IMR-90 (cell line): ENCODE measurements around the gene ZNF521. TPM values are rescaled to one million over a fixed set of nuclear protein-coding genes. Genes with fewer than 3 reads are reported as not detected.

Experiments
- ATAC-seq: fragments of 200-7000 bp; cut with Tn5 transposase; 2 replicates; pipeline ENCODE4 v1.9.1; 2020; ENCODE audit warnings: low read depth, mild to moderate bottlenecking, moderate library complexity
- BruUV-seq: library from RNA; stranded (reverse); fragments of 400-500 nt; replicated peaks from 2 replicates; lab custom pipeline; 2021; lab: Mats Ljungman, UMichigan
- CTCF ChIA-PET: fragments of 300-600 bp; formaldehyde crosslinking; extraction: SDS; loops from one replicate; lab custom pipeline; 2021; ENCODE audit warnings: antibody characterized with exemption; lab: Yijun Ruan, JAX
- POLR2A ChIA-PET: fragments of 300-600 bp; sonication (Branson Sonifier 250); formaldehyde crosslinking; loops from one replicate; lab custom pipeline; 2022; ENCODE audit warnings: antibody characterized with exemption; ENCODE audit not compliant: unreplicated experiment; lab: Charles Lee
- DNase-seq: peaks from one replicate; pipeline ENCODE4 v3.0.0; 2013
- H2AFZ ChIP-seq: replicated peaks from 2 replicates; pipeline ENCODE3; 2013; ENCODE audit warnings: low read length, mild to moderate bottlenecking; ENCODE audit not compliant: poor library complexity
- H2AK5ac ChIP-seq: 2 replicates; pipeline ENCODE4 v1.6.1; 2013; ENCODE audit warnings: low read depth, low read length, inconsistent platforms
- H2AK9ac ChIP-seq: replicated peaks from 2 replicates; pipeline ENCODE3; 2013; ENCODE audit warnings: mild to moderate bottlenecking, low read depth, low read length, moderate library complexity; ENCODE audit not compliant: poor library complexity
- H2BK120ac ChIP-seq: 2 replicates; pipeline ENCODE4 v1.6.1; 2013; ENCODE audit warnings: low read depth, low read length, inconsistent platforms
- H2BK15ac ChIP-seq: 3 replicates; pipeline ENCODE4 v1.6.1; 2013; ENCODE audit warnings: low read depth, low read length, inconsistent platforms
- H2BK20ac ChIP-seq: 2 replicates; pipeline ENCODE4 v1.6.1; 2013; ENCODE audit warnings: low read depth, mild to moderate bottlenecking, inconsistent platforms, low read length, moderate library complexity
- H2BK5ac ChIP-seq: 2 replicates; pipeline ENCODE4 v1.6.1; 2013; ENCODE audit warnings: mild to moderate bottlenecking, low read depth, low read length, inconsistent platforms; ENCODE audit not compliant: poor library complexity, severe bottlenecking
- H3K14ac ChIP-seq: replicated peaks from 2 replicates; pipeline ENCODE4 v1.6.1; 2013; ENCODE audit warnings: low read depth, low read length, inconsistent platforms
- H3K18ac ChIP-seq: 2 replicates; pipeline ENCODE4 v1.6.1; 2013; ENCODE audit warnings: low read depth, low read length, control low read depth
- H3K23ac ChIP-seq: 2 replicates; pipeline ENCODE4 v1.6.1; 2013; ENCODE audit warnings: low read depth, low read length, inconsistent platforms
- H3K27ac ChIP-seq: 2 replicates; pipeline ENCODE4 v1.5.1; 2013; ENCODE audit warnings: mild to moderate bottlenecking, control low read depth, low read length; ENCODE audit not compliant: insufficient read depth
- H3K27me3 ChIP-seq: 2 replicates; pipeline ENCODE4 v1.6.1; 2013; ENCODE audit warnings: low read length; ENCODE audit not compliant: control insufficient read depth, insufficient read depth
- H3K36me3 ChIP-seq: 2 replicates; pipeline ENCODE4 v1.6.1; 2013; ENCODE audit warnings: low read length, mixed read lengths; ENCODE audit not compliant: control insufficient read depth, insufficient read depth
- H3K4ac ChIP-seq: 2 replicates; pipeline ENCODE4 v1.6.1; 2013; ENCODE audit warnings: low read depth, low read length, inconsistent platforms
- H3K4me1 ChIP-seq: 2 replicates; pipeline ENCODE4 v1.6.1; 2013; ENCODE audit warnings: low read length, mixed read lengths; ENCODE audit not compliant: control insufficient read depth, insufficient read depth
- H3K4me2 ChIP-seq: 2 replicates; pipeline ENCODE4 v1.6.1; 2013; ENCODE audit warnings: low read depth, mild to moderate bottlenecking, control low read depth, low read length, moderate library complexity
- H3K4me3 ChIP-seq: 2 replicates; pipeline ENCODE4 v1.5.1; 2013; ENCODE audit warnings: low read depth, mild to moderate bottlenecking, control low read depth, low read length, moderate library complexity; ENCODE audit not compliant: insufficient read depth
- H3K56ac ChIP-seq: 2 replicates; pipeline ENCODE4 v1.6.1; 2013; ENCODE audit warnings: low read length, inconsistent platforms; ENCODE audit not compliant: insufficient read depth; ENCODE audit errors: extremely low read depth
- H3K79me1 ChIP-seq, 2 experiments: 2 replicates each; pipeline ENCODE4 v1.6.1; 2013; ENCODE audit warnings: low read length in 2 of 2, inconsistent platforms in 1 of 2, low read depth in 1 of 2
- H3K9ac ChIP-seq: 2 replicates; pipeline ENCODE4 v1.6.1; 2013; ENCODE audit warnings: low read depth, low read length, control low read depth
- H3K9me1 ChIP-seq: 2 replicates; pipeline ENCODE4 v1.6.1; 2013; ENCODE audit warnings: low read length, inconsistent platforms; ENCODE audit not compliant: insufficient read depth
- H3K9me3 ChIP-seq: 2 replicates; pipeline ENCODE4 v1.6.1; 2013; ENCODE audit warnings: low read length; ENCODE audit not compliant: control insufficient read depth, insufficient read depth
- H4K20me1 ChIP-seq: 2 replicates; pipeline ENCODE4 v1.6.1; 2013; ENCODE audit warnings: low read length, inconsistent platforms; ENCODE audit not compliant: insufficient read depth
- H4K5ac ChIP-seq: 2 replicates; pipeline ENCODE4 v1.6.1; 2013; ENCODE audit warnings: mild to moderate bottlenecking, low read depth, low read length, control low read depth
- H4K8ac ChIP-seq, 2 experiments: 2 replicates each; pipeline ENCODE4 v1.6.1; 2013; ENCODE audit warnings: low read depth in 2 of 2, low read length in 2 of 2, control low read depth in 1 of 2, inconsistent platforms in 1 of 2
- H4K91ac ChIP-seq: 2 replicates; pipeline ENCODE4 v1.6.1; 2013; ENCODE audit warnings: low read depth, low read length, inconsistent platforms; ENCODE audit not compliant: insufficient read depth
- CEBPB ChIP-seq: IDR thresholded peaks from 2 replicates; pipeline ENCODE4 v1.6.1; 2012; ENCODE audit warnings: low read depth, low read length, improper control_type of control experiment
- CHD1 ChIP-seq: IDR thresholded peaks from 2 replicates; pipeline ENCODE4 v1.6.1; 2012; ENCODE audit warnings: low read depth, low read length, improper control_type of control experiment
- ELK1 ChIP-seq: fragments of 150-350 bp; IDR thresholded peaks from 2 replicates; pipeline ENCODE4 v1.6.1; 2016; ENCODE audit warnings: low read depth, mild to moderate bottlenecking, low read length, moderate library complexity, borderline replicate concordance
- MAFK ChIP-seq: IDR thresholded peaks from 2 replicates; pipeline ENCODE4 v1.6.1; 2012; ENCODE audit warnings: low read depth, low read length, improper control_type of control experiment
- RCOR1 ChIP-seq: IDR thresholded peaks from 2 replicates; pipeline ENCODE4 v1.6.1; 2012; ENCODE audit warnings: mild to moderate bottlenecking, low read length, improper control_type of control experiment; ENCODE audit not compliant: insufficient replicate concordance
- RFX5 ChIP-seq: IDR thresholded peaks from 2 replicates; pipeline ENCODE4 v1.8.0; 2012; ENCODE audit warnings: low read depth, mild to moderate bottlenecking, low read length, moderate library complexity
- WGBS, 2 experiments: methylation state at CpG; one replicate each; pipeline versions ENCODE4 v1.1.5 to v1.1.7; 2013; ENCODE audit warnings: missing lambda C conversion rate in 2 of 2; ENCODE audit not compliant: insufficient read length in 1 of 2; ENCODE audit errors: extremely low coverage in 2 of 2; 5-methylcytosine and 5-hydroxymethylcytosine counted together
- dilution Hi-C: fragments of 300-500 bp; cut with HindIII; formaldehyde crosslinking; loops from one replicate; pipeline ENCODE4 v1.14.3; 2018; ENCODE audit warnings: low sequenced_read_pairs; ENCODE audit not compliant: unreplicated experiment
- in situ Hi-C: fragments of 300-500 bp; cut with MboI; formaldehyde crosslinking; loops from 3 replicates; pipeline ENCODE4 v1.14.3; 2019; ENCODE audit warnings: low sequenced_read_pairs, inconsistent platforms, mixed read lengths
- intact Hi-C: fragments of 100-400 bp; cut with micrococcal nuclease; formaldehyde crosslinking; loops from 2 replicates; pipeline ENCODE4 v1.10.0; 2022
- polyA plus RNA-seq, 3 experiments: library from polyadenylated mRNA; depleted of rRNA; stranded (reverse); fragments of >200 nt; gene quantifications; 2 replicates each; pipeline ENCODE4 v1.2.3, GENCODE V29; 2012; ENCODE audit warnings: low replicate concordance in 1 of 3
- total RNA-seq: library from RNA; depleted of rRNA; stranded (reverse); fragments of >200 nt; gene quantifications from 2 replicates; pipeline ENCODE4 v1.2.3, GENCODE V29; 2012

ZNF521 gene
- total and polyA plus RNA-seq, 2 of the 4 experiments (the other 2 are of a cell fraction) = 21.5 to 59.3 TPM

- Histone ChIP-seq H3K9ac (no peak overlapping the region), H3K4ac (no peak overlapping the region), H4K91ac (no peak overlapping the region), H3K14ac (no peak overlapping the region), H3K23ac (no peak overlapping the region), H3K4me1 (peaks cover 3% of the 10 kb centered on the region), H4K20me1 (no peaks in the 10 kb centered on the region), H3K27ac (no peak overlapping the region), H3K56ac (no peak overlapping the region), H2BK120ac (no peak overlapping the region), H2BK15ac (no peak overlapping the region), H3K9me3 (no peaks in the 10 kb centered on the region), H3K36me3 (peaks cover 8% of the 10 kb centered on the region; the same call in 1 of the 2 replicates), H2AFZ (no peak overlapping the region), H2AK5ac (no peak overlapping the region), H4K5ac (no peak overlapping the region), H2BK5ac (no peak overlapping the region), H3K79me1 (peaks cover 6 to 15% of the 10 kb centered on the region in 2 experiments; a peak in 3 of 4 replicates), H3K27me3 (no peaks in the 10 kb centered on the region), H3K4me3 (no peak overlapping the region), H2BK20ac (no peak overlapping the region), H4K8ac (no peak overlapping the region), H3K4me2 (no peak overlapping the region), H2AK9ac (no peak overlapping the region), H3K9me1 (peaks cover 6% of the 10 kb centered on the region; the same call in 1 of the 2 replicates), H3K18ac (no peak overlapping the region)
- in situ Hi-C loops = no loop called here
- BruUV-seq = no TSS peak
- TF ChIP-seq CEBPB (no peak), RFX5 (no peak), RCOR1 (no peak), MAFK (no peak), ELK1 (no peak), CHD1 (no peak)
- POLR2A ChIA-PET = no interaction called here
- DNase-seq (no peak), ATAC-seq (no peak)
- CTCF ChIA-PET = no interaction called here
- dilution Hi-C loops = no loop called here
- intact Hi-C loops = no loop called here
- WGBS, 2 experiments = 73% methylated on average over 2 of the region's 4 CpGs; no CpG with 5 or more reads in 1 of the 2 experiments
Measured at GRCh38 chr18:25256439-25256838, 95.5 kb downstream of the ZNF521 start.
